HG03097 (cell line): Measurements from ENCODE around the gene NALF2.
A peak's percentile ranks its signal among the peaks of the same experiment; 100 is the strongest.

ENCODE experiments used
- ATAC-seq: cut with Tn5 transposase; IDR thresholded peaks from one replicate; pipeline ENCODE4 v1.9.1; 2021; ENCODE audit not compliant: unreplicated experiment, low FRiP score

The NALF2 gene

DNA sequence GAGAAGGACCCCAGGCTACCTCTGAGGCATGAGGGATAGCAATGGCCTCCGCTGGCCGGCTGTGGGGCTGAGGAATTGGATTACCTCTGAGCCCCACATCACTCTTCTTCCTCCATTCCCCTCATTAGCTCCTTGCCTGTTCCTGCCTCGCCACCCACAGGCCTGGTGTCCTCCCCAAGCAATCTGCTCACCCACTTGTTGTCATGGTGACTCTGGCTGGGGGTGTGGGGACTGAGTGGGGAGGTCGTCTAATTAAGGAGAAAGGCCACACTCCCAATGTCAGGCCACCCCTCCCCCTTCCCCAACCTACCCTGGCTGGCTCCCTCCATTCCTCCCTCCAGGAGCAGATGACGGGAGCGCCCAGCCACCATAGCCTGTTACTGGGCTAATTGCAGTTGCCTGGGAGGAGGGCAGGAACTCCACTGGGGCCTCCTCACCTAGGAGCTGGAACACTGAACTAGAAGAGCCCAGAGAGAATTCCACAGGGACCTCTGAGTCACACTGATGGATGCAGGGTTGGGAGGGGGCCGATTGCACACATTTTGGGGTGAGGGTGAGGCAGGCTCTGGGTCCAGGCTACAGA is 20.7 kb downstream of the NALF2 start:
- no peak for ATAC-seq

DNA sequence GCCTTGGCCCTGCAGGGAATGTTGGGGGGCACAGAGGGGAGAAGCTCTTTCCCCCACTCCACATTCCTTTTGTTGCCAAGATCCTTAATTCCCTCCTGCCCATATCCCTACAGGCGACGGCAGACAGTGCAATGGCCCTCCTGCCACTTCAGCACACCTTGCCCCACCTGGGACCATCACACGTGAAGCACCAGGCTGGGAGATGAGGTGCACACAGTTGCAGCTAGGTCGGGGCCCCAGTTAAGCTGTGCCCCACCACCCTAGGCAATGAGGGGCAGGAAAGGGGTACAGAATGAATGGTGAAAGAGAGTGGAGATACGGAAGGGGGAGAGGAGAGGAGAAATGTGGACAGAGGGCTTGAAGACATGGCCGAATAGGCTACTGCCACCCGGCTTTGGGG is 26.2 kb downstream of the NALF2 start:
- no peak for ATAC-seq

DNA sequence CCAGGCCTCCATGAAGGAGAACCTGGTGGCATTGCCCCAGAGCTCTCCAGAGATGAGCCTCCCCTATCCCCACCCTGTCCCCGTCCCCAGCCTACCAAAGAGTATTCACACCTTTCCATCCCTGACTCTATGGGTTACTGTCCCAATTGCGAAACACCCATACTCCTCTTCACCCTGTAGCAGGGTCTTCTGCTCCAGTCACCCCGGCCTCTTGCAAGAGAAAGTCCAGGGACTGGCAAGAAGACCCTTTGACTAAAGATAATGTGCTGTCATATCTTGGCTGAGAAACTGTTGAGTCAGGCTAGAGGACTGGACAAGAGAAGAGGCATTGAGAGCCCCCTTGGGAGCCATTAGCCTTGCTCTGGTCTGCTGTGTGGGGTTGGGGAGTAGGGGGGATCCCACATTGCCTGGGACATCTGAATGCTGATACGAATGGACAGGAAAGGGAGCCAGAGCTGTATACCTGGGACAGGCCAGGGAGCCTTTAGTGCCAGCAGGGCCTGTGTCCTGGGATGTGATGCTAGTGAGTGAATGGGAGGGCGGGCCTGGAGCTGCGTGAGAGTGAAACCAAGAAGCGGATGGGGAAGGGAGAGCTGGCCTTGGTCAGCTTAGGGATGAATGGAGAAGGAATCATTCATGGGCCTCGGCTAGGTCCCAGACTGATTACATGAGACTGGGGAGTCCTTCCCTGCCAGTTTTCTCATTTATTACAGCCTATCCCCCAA is 27.1 kb downstream of the NALF2 start:
- no peak for ATAC-seq

DNA sequence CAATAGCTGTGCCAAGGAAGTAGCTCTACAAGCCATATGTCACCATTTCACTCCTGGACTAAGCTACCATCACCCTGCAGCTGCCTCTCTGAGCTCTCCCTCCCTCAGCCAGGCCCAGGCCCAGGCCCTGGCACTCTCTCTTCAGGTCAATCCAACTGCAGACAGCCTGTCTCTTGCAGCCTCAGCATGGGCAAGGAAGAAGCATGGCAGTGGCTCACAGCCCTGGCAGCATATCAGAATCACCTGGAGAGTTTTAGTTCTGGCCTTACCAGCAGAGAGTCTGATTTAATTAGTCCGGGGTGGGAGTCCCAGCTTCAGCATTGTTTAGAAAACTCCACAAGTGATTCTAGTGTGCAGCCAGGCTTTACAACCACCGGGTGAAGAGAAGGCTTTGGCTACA is 31.5 kb downstream of the NALF2 start:
- ATAC-seq, result no peak

DNA sequence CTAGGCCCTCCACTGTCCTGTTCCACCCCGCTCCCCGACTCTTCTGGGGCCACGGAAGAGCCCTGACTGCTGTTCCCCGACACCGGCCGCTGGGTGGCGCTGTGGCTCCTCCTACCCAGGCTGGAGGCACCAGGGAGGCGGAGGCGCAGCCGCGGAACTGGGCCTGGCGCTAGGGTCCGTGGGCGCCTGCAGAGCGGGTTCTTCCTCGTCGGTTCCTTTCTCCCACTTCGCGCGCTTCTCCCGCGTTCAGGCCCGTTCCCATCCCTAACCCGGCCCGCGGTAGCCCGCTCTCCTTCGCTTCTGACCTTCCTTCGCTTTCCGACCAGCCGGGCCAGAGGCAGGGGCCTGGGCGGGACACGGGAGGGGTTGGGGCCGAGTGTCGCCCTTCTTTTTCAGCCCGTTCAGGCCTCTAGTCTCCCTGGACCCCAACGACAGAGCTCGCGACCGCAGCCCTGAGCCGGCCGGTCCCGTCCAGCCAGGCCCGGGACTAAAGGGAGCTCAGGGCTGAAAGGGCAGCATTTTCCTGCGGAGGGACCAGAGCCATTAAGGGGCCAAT is 34.3 kb downstream of the NALF2 start:
- ATAC-seq, result no peak

DNA sequence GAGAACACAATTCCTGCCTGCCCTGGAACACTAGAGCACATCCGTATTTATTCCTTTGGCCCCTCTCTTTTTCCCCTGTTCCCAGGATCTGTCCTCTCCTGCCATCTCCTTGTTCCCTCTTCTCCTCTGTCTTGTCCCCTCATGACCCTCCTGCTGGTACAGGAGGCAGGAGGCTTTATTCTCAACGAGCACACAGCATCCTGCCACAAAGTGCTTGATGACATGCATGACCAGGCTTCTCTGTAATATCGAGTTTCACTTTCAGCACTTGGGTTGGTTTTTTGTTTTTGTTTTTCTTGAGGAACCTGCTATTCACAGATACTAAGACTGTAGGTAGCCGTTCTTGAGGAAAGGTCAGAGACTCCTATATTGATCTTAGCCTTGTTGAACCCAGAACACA is 35.3 kb downstream of the NALF2 start:
- peak; percentile 66 for ATAC-seq

DNA sequence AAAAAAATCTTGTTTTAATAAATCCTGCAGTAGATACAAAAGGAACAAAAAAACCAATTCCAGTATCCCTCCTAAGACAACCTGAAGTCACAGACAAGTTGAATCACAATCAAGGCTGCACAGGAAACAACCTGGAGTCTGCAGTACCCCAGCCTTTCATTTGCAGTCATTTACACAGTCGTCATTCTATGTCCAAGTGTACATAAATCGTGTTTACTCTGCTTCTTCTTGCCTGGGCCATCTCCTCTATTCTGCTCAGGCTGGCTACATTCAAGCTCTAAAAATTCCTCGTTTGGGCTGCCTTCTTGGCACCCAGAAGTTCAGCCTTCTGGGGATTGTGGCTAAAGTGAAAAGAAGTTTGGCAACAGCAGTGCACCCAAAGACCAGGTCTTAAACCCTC is 37.8 kb downstream of the NALF2 start:
- ATAC-seq, result no peak

DNA sequence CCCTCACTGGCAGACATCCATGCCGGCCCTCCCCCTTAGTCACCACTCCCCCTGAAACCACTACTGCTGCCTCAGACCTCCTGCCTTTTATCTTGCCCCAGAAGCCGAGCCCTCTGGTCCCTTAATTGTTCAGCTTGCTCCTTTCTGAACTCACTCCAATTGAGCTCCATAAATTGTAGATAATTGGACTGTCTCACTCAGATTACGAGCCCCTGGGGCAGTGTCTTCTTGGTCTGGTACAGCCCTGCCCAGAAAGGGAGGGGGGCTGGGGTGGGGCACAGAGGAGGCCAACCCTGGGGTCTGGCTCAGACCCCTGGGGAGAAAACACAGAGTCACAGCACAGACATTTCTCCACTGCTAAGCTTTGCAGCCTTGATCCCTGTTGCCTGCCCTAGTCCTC is 39.4 kb downstream of the NALF2 start:
- no peak for ATAC-seq

DNA sequence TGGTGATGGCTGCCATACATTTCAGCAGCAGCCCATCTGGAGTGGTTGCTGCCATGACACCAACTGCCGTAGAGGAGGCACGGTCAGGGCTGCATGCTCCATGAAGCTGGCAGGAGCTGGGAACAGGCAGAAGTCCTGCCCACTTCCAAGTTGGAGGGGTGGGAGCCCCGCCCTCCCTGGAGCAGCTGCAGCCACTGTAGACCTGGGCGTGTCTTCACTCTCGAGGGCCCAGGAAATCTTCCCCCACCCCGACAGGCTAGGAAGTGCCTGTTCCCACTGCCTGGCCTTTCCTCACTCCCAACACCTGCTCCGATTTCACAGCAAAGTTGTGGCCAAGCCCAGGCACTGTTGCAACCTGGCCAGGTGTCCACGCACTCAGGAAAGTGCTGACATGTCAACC is 42.3 kb downstream of the NALF2 start:
- no peak for ATAC-seq

DNA sequence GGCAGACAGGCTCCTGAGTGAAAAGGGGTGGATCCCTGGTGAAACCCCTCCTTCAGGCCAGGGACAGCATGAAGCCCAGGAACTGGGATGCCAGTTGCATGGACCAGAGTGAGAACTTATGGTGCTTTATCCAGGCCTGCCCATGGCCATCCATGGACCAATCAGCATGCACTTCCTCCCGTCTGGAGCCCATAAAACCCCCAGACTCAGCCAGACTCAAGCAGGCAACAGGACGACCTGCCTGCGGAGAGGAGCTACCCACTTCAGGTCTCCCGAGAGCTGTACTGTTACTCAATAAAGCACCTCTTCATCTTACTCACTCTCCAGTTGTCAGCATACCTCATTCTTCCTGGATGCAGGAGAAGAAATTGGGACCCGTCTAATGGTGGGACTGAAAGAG is 42.9 kb downstream of the NALF2 start:
- ATAC-seq, result no peak

DNA sequence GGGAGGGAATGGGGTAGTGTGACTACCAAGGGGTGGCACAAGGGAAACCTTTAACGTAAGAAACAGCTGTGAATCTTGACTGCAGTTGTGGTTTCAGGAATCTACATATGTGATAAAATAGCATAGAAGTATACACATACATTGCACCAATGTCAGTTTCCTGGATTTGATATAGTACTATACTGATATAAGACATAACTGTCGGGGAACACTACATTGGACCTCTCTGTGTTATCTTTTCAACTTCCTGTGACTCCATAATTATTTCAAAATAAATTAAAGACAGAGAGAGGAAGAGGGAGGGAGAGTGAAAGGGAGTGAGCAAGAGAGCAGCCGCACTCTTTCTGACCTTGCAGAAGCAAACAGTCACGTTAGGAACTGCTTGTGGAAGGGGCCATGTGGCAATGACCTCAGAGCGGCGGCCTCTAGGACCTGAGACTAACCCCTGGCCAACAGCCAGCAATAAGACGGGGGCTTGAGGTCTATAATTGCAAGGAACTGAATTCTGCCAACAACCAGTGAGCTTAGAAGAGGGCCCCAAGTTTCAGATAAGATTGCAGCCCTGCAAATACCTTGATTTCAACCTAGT is 47.4 kb downstream of the NALF2 start:
- ATAC-seq, result no peak

DNA sequence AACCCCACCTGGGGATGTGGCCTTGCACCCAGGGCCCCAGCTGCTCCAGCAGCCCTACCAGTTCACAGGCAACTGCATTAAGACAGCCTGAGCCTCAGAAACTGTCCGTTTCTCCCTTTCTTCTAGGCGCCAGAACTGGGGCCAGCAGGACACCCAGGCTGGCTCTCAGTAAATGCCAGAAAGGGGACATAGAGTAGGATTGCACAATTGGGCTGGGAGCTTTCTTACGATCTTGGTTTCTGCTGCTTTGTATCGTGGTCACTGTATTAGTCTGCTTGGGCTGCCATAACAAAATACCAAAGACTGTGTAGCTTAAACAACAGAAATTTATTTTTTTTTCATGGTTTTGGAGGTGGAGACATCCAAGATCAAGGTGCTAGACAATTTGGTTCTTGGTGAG is 48.4 kb downstream of the NALF2 start:
- ATAC-seq, result no peak
